HCT116 (cell line): ENCODE results near the gene PGRMC2. TPM values are rescaled to one million over a fixed set of nuclear protein-coding genes. Genes with fewer than 3 reads are reported as not detected.

Source experiments
- ATAC-seq: fragments of 200-7000 bp; cut with Tn5 transposase; 2 replicates; pipeline ENCODE4 v1.9.1; 2020; ENCODE audit warnings: mild to moderate bottlenecking, moderate library complexity
- BruUV-seq: library from RNA; stranded (reverse); fragments of 400-500 nt; replicated peaks from 2 replicates; lab custom pipeline; 2021; lab: Mats Ljungman, UMichigan
- CTCF ChIA-PET: fragments of 300-600 bp; sonication (Branson Sonifier 250); formaldehyde crosslinking; loops from one replicate; lab custom pipeline; 2021; ENCODE audit warnings: antibody characterized with exemption; lab: Charles Lee
- POLR2A ChIA-PET: fragments of 300-600, 350-600 bp; sonication (Branson Sonifier 250); formaldehyde crosslinking; loops from one replicate; lab custom pipeline; 2021; ENCODE audit warnings: antibody characterized with exemption; lab: Charles Lee
- RAD21 ChIA-PET, 2 experiments: fragments of 300-600 bp; sonication (Branson Sonifier 250); formaldehyde crosslinking; loops; one replicate each; lab custom pipeline; 2023; ENCODE audit warnings: low total read pairs in 2 of 2; ENCODE audit not compliant: uncharacterized antibody in 2 of 2, unreplicated experiment in 2 of 2, low non-redundant PET in 1 of 2; lab: Charles Lee
- DNase-seq: peaks from one replicate; pipeline ENCODE4 v3.0.0-alpha.2; 2010; ENCODE audit warnings: low read depth, low spot score
- H2AFZ ChIP-seq: fragments of 200-600 bp; shearing (Covaris generic), sonication (generic); 2 replicates; pipeline ENCODE4 v1.6.1; 2017; ENCODE audit warnings: low read depth, mixed run types, mixed read lengths, antibody characterized with exemption, low read length; ENCODE audit not compliant: poor library complexity, severe bottlenecking
- H3K27ac ChIP-seq: 2 replicates; pipeline ENCODE4 v1.5.1; 2012; ENCODE audit warnings: low read depth, low read length
- H3K27me3 ChIP-seq: fragments of 200-600 bp; sonication (generic); 2 replicates; pipeline ENCODE4 v1.6.1; 2016; ENCODE audit warnings: mixed run types, low read length, mixed read lengths; ENCODE audit not compliant: insufficient read depth
- H3K36me3 ChIP-seq, 2 experiments: fragments of 200-500 bp in 1 of 2; fragments of 200-600 bp in 1 of 2; sonication (Bioruptor generic) in 1 of 2; sonication (generic) in 1 of 2; 2 replicates each; pipeline versions ENCODE4 v1.5.1 to v1.6.1; 2014 to 2016; ENCODE audit warnings: low read length in 2 of 2, inconsistent platforms in 1 of 2, mixed read lengths in 1 of 2, mixed run types in 1 of 2; ENCODE audit not compliant: insufficient read depth in 2 of 2, control insufficient read depth in 1 of 2
- H3K4me1 ChIP-seq, 2 experiments: fragments of 200-600 bp in 1 of 2; sonication (generic) in 1 of 2; 2 replicates each; pipeline versions ENCODE4 v1.5.1 to v1.6.1; 2012 to 2017; ENCODE audit warnings: low read length in 2 of 2, inconsistent platforms in 1 of 2, mild to moderate bottlenecking in 1 of 2, mixed read lengths in 1 of 2, mixed run types in 1 of 2, moderate library complexity in 1 of 2; ENCODE audit not compliant: insufficient read depth in 2 of 2, control insufficient read depth in 1 of 2
- H3K4me2 ChIP-seq: fragments of 200-600 bp; sonication (generic); 2 replicates; pipeline ENCODE4 v1.6.1; 2017; ENCODE audit warnings: mixed run types, low read length, mixed read lengths
- H3K4me3 ChIP-seq, 2 experiments: fragments of 200-600 bp in 1 of 2; sonication (generic) in 1 of 2; replicated peaks in 1 of 2; 2 replicates each; pipeline ENCODE4 v1.5.1; 2011 to 2016; ENCODE audit warnings: low read length in 2 of 2, control low read depth in 1 of 2, low read depth in 1 of 2, mild to moderate bottlenecking in 1 of 2, mixed read lengths in 1 of 2, mixed run types in 1 of 2
- H3K79me2 ChIP-seq: fragments of 200-600 bp; sonication (generic); 2 replicates; pipeline ENCODE4 v1.6.1; 2017; ENCODE audit warnings: mild to moderate bottlenecking, mixed run types, low read length, moderate library complexity, mixed read lengths; ENCODE audit not compliant: insufficient read depth
- H3K9ac ChIP-seq: fragments of 200-600 bp; sonication (generic); 2 replicates; pipeline ENCODE4 v1.6.1; 2016; ENCODE audit warnings: low read length, mixed read lengths
- H3K9me2 ChIP-seq: fragments of 200-600 bp; sonication (generic), shearing (Covaris generic); 2 replicates; pipeline ENCODE4 v1.6.1; 2017; ENCODE audit warnings: mixed run types, mild to moderate bottlenecking, moderate library complexity; ENCODE audit not compliant: insufficient read depth
- H3K9me3 ChIP-seq, 2 experiments: fragments of 200-500 bp in 1 of 2; fragments of 200-600 bp in 1 of 2; sonication (Bioruptor generic) in 1 of 2; sonication (generic) in 1 of 2; 2 replicates each; pipeline ENCODE4 v1.6.1; 2014 to 2017; ENCODE audit warnings: low read length in 2 of 2, mixed read lengths in 2 of 2, inconsistent platforms in 1 of 2, low read depth in 1 of 2, mild to moderate bottlenecking in 1 of 2, mixed run types in 1 of 2, moderate library complexity in 1 of 2; ENCODE audit not compliant: control insufficient read depth in 1 of 2, insufficient read depth in 1 of 2
- H4K20me1 ChIP-seq: fragments of 200-600 bp; sonication (generic), shearing (Covaris generic); 2 replicates; pipeline ENCODE4 v1.6.1; 2017; ENCODE audit warnings: mixed run types, mild to moderate bottlenecking, moderate library complexity; ENCODE audit not compliant: insufficient read depth
- CBX3 ChIP-seq: IDR thresholded peaks from 2 replicates; pipeline ENCODE4 v1.6.1; 2012; ENCODE audit warnings: low read depth
- CEBPB ChIP-seq: IDR thresholded peaks from 2 replicates; pipeline ENCODE4 v1.6.1; 2012; ENCODE audit warnings: low read depth
- EGR1 ChIP-seq: IDR thresholded peaks from 2 replicates; pipeline ENCODE4 v1.6.1; 2012; ENCODE audit warnings: low read depth
- EZH2 ChIP-seq: fragments of 200-600 bp; sonication (generic); IDR thresholded peaks from 2 replicates; pipeline ENCODE4 v1.6.1; 2017; ENCODE audit warnings: antibody characterized with exemption, mixed run types
- JUND ChIP-seq: IDR thresholded peaks from 2 replicates; pipeline ENCODE4 v1.6.1; 2012
- POLR2AphosphoS5 ChIP-seq: IDR thresholded peaks from 2 replicates; pipeline ENCODE4 v1.6.1; 2011; ENCODE audit warnings: mild to moderate bottlenecking, low read depth, low read length, moderate library complexity
- TCF7L2 ChIP-seq: IDR thresholded peaks from 2 replicates; pipeline ENCODE4 v1.7.0; 2011; ENCODE audit warnings: borderline replicate concordance, inconsistent platforms; ENCODE audit not compliant: insufficient read depth, insufficient read length; ENCODE audit errors: extremely low read depth
- YY1 ChIP-seq: IDR thresholded peaks from 2 replicates; pipeline ENCODE4 v1.6.1; 2011; ENCODE audit warnings: low read length, low read depth, moderate library complexity, mild to moderate bottlenecking; ENCODE audit not compliant: insufficient replicate concordance; ENCODE audit errors: extremely low read depth
- ZFX ChIP-seq: fragments of 450-650 bp; IDR thresholded peaks from 2 replicates; pipeline ENCODE4 v1.6.1; 2017
- intact Hi-C: fragments of 100-400 bp; cut with micrococcal nuclease; formaldehyde crosslinking; loops from 2 replicates; pipeline ENCODE4 v1.10.0; 2022
- total RNA-seq: library from RNA; stranded (reverse); gene quantifications from one replicate; pipeline ENCODE4 v1.2.1, GENCODE V29; 2021; ENCODE audit not compliant: unreplicated experiment
- TF ChIP-seq, protein P1 (sequence below): IDR thresholded peaks from 2 replicates; pipeline ENCODE4 v1.6.1; 2012; ENCODE audit warnings: low read depth

PGRMC2 gene
- total RNA-seq, 1 experiment from 2014 or later, result 52.3 TPM

GRCh38 chr4:128255906-128256305, 31.7 kb downstream of the PGRMC2 start:
- TF ChIP-seq, protein P1, sequence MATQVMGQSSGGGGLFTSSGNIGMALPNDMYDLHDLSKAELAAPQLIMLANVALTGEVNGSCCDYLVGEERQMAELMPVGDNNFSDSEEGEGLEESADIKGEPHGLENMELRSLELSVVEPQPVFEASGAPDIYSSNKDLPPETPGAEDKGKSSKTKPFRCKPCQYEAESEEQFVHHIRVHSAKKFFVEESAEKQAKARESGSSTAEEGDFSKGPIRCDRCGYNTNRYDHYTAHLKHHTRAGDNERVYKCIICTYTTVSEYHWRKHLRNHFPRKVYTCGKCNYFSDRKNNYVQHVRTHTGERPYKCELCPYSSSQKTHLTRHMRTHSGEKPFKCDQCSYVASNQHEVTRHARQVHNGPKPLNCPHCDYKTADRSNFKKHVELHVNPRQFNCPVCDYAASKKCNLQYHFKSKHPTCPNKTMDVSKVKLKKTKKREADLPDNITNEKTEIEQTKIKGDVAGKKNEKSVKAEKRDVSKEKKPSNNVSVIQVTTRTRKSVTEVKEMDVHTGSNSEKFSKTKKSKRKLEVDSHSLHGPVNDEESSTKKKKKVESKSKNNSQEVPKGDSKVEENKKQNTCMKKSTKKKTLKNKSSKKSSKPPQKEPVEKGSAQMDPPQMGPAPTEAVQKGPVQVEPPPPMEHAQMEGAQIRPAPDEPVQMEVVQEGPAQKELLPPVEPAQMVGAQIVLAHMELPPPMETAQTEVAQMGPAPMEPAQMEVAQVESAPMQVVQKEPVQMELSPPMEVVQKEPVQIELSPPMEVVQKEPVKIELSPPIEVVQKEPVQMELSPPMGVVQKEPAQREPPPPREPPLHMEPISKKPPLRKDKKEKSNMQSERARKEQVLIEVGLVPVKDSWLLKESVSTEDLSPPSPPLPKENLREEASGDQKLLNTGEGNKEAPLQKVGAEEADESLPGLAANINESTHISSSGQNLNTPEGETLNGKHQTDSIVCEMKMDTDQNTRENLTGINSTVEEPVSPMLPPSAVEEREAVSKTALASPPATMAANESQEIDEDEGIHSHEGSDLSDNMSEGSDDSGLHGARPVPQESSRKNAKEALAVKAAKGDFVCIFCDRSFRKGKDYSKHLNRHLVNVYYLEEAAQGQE, result no peak
- TF ChIP-seq CEBPB, result no peak
- no peak for TF ChIP-seq EZH2
- TF ChIP-seq TCF7L2, result no peak
- no peak for TF ChIP-seq ZFX
- TF ChIP-seq POLR2AphosphoS5, result no peak
- no peak for TF ChIP-seq EGR1
- TF ChIP-seq JUND, result no peak
- TF ChIP-seq YY1, result no peak
- TF ChIP-seq CBX3, result no peak
- no peaks in the 10 kb centered on the region for H4K20me1 ChIP-seq
- no peak for DNase-seq
- H3K4me1 ChIP-seq, result no peaks in the 10 kb centered on the region
- H3K27ac ChIP-seq, result no peak overlapping the region
- H3K9ac ChIP-seq, result no peak overlapping the region
- no peaks in the 10 kb centered on the region for H3K36me3 ChIP-seq
- no peak overlapping the region for H3K4me2 ChIP-seq
- ChIA-PET CTCF (no interaction called here), POLR2A (no interaction called here), RAD21 (no interaction called here)
- no peaks in the 10 kb centered on the region for H3K27me3 ChIP-seq
- no peak overlapping the region for H2AFZ ChIP-seq
- ATAC-seq, result no peak
- H3K4me3 ChIP-seq, result no peak overlapping the region
- no TSS peak for BruUV-seq
- intact Hi-C loops, result no loop called here
- no peaks in the 10 kb centered on the region for H3K9me2 ChIP-seq
- H3K79me2 ChIP-seq, result no peaks in the 10 kb centered on the region
- H3K9me3 ChIP-seq, result no peaks in the 10 kb centered on the region
